Measurements from ENCODE around the gene GYG2. TPM values are rescaled to one million over a fixed set of nuclear protein-coding genes. Genes with fewer than 3 reads are reported as not detected.
"Not testable (repeated sequence)": the region's sequence is repeated elsewhere in the genome, so short reads cannot be mapped to it uniquely, and the experiment has no call there.

Gene GYG2
- 1.3 and 7.8 TPM in 2 replicates for total RNA-seq (2014; rRNA removed; shearing (Covaris generic))

GRCh38 chrX:2828344-2828958 is at the start of gene GYG2:
GYG2 (plus strand) TSS chrX:2828930; CDS start chrX:2830189, 1,259 bp downstream.
- in situ Hi-C loops (cut with HindIII; ENCODE audit: low sequenced_read_pairs), result no loop called here
- no peak for DNase-seq (ENCODE audit: low spot score)

- DNase-seq (ENCODE audit: low spot score); in situ Hi-C loops (cut with HindIII; ENCODE audit: low sequenced_read_pairs): not testable (repeated sequence)
Observed at GRCh38 chrX:2780472-2781225, 48.1 kb upstream of the GYG2 start.

- no peak for DNase-seq (ENCODE audit: low spot score)
- in situ Hi-C loops (cut with HindIII; ENCODE audit: low sequenced_read_pairs), result no loop called here
Observed at GRCh38 chrX:2781226-2781571, 47.5 kb upstream of the GYG2 start.

- DNase-seq (ENCODE audit: low spot score), result no peak
- in situ Hi-C loops (cut with HindIII; ENCODE audit: low sequenced_read_pairs), result no loop called here
Observed at GRCh38 chrX:2781698-2782097, 47.0 kb upstream of the GYG2 start.

GRCh38 chrX:2782171-2782570 is 46.6 kb upstream of the GYG2 start:
- no peak for DNase-seq (ENCODE audit: low spot score)
- in situ Hi-C loops (cut with HindIII; ENCODE audit: low sequenced_read_pairs), result no loop called here

GRCh38 chrX:2782778-2783177 is 46.0 kb upstream of the GYG2 start:
- no peak for DNase-seq (ENCODE audit: low spot score)

GRCh38 chrX:2784026-2784425 is 44.7 kb upstream of the GYG2 start:
- DNase-seq (ENCODE audit: low spot score), result no peak
- in situ Hi-C loops (cut with HindIII; ENCODE audit: low sequenced_read_pairs), result no loop called here

More at GRCh38 chrX:2782778-2783177, 46.0 kb upstream of the GYG2 start:
- in situ Hi-C loops (cut with HindIII; ENCODE audit: low sequenced_read_pairs), result no loop called here

GRCh38 chrX:2785538-2785937 is 43.2 kb upstream of the GYG2 start:
- in situ Hi-C loops (cut with HindIII; ENCODE audit: low sequenced_read_pairs), result no loop called here
- no peak for DNase-seq (ENCODE audit: low spot score)

GRCh38 chrX:2788980-2789379 is 39.8 kb upstream of the GYG2 start:
- DNase-seq (ENCODE audit: low spot score), result no peak
- in situ Hi-C loops (cut with HindIII; ENCODE audit: low sequenced_read_pairs), result no loop called here

- in situ Hi-C loops (cut with HindIII; ENCODE audit: low sequenced_read_pairs), result no loop called here
- DNase-seq (ENCODE audit: low spot score), result no peak
Observed at GRCh38 chrX:2789569-2789968, 39.2 kb upstream of the GYG2 start.

- no peak for DNase-seq (ENCODE audit: low spot score)
- in situ Hi-C loops (cut with HindIII; ENCODE audit: low sequenced_read_pairs), result no loop called here
Observed at GRCh38 chrX:2793752-2794151, 35.0 kb upstream of the GYG2 start.

GRCh38 chrX:2794336-2794735 is 34.4 kb upstream of the GYG2 start:
- in situ Hi-C loops (cut with HindIII; ENCODE audit: low sequenced_read_pairs), result no loop called here

GRCh38 chrX:2796808-2797207 is 31.9 kb upstream of the GYG2 start:
- DNase-seq (ENCODE audit: low spot score); in situ Hi-C loops (cut with HindIII; ENCODE audit: low sequenced_read_pairs): not testable (repeated sequence)

More at GRCh38 chrX:2794336-2794735, 34.4 kb upstream of the GYG2 start:
- no peak for DNase-seq (ENCODE audit: low spot score)

GRCh38 chrX:2799369-2799768 is 29.4 kb upstream of the GYG2 start:
- in situ Hi-C loops (cut with HindIII; ENCODE audit: low sequenced_read_pairs), result no loop called here
- no peak for DNase-seq (ENCODE audit: low spot score)

GRCh38 chrX:2799980-2800379 is 28.8 kb upstream of the GYG2 start:
- in situ Hi-C loops (cut with HindIII; ENCODE audit: low sequenced_read_pairs); DNase-seq (ENCODE audit: low spot score): not testable (repeated sequence)

- no peak for DNase-seq (ENCODE audit: low spot score)
- in situ Hi-C loops (cut with HindIII; ENCODE audit: low sequenced_read_pairs), result no loop called here
Observed at GRCh38 chrX:2801223-2801622, 27.5 kb upstream of the GYG2 start.

GRCh38 chrX:2802376-2803090 is 26.2 kb upstream of the GYG2 start:
- in situ Hi-C loops (cut with HindIII; ENCODE audit: low sequenced_read_pairs); DNase-seq (ENCODE audit: low spot score): not testable (repeated sequence)

GRCh38 chrX:2803486-2803885 is 25.2 kb upstream of the GYG2 start:
- DNase-seq (ENCODE audit: low spot score), result not testable (repeated sequence)

GRCh38 chrX:2804106-2804843 is 24.5 kb upstream of the GYG2 start:
- in situ Hi-C loops (cut with HindIII; ENCODE audit: low sequenced_read_pairs); DNase-seq (ENCODE audit: low spot score): not testable (repeated sequence)

More at GRCh38 chrX:2803486-2803885, 25.2 kb upstream of the GYG2 start:
- in situ Hi-C loops (cut with HindIII; ENCODE audit: low sequenced_read_pairs), result not testable (repeated sequence)
